Keratinocyte (primary cell): Measurements from ENCODE around the gene RAMACL. TPM values are rescaled to one million over a fixed set of nuclear protein-coding genes. Genes with fewer than 3 reads are reported as not detected.

ENCODE experiments used
- DNase-seq: peaks from one replicate; pipeline ENCODE4 v3.0.0-alpha.2; 2011; ENCODE audit warnings: low read depth, missing footprints, low spot score
- FAIRE-seq: peaks from 2 replicates; lab custom pipeline; 2011; peaks lifted over from hg19 to GRCh38; lab: Jason Lieb, UNC
- H2AFZ ChIP-seq: 2 replicates; pipeline ENCODE4 v1.6.0; 2012; ENCODE audit warnings: low read length, control low read depth, inconsistent platforms; ENCODE audit not compliant: control insufficient read depth
- H3K27ac ChIP-seq: 2 replicates; pipeline ENCODE4 v1.5.1; 2011; ENCODE audit warnings: low read length; ENCODE audit not compliant: control insufficient read depth, insufficient read depth
- H3K27me3 ChIP-seq: 3 replicates; pipeline ENCODE4 v1.6.0; 2011; ENCODE audit warnings: low read length; ENCODE audit not compliant: control insufficient read depth, insufficient read depth; ENCODE audit errors: extremely low read depth
- H3K36me3 ChIP-seq, 2 experiments: 2 replicates in 1 of 2; 3 replicates in 1 of 2; pipeline ENCODE4 v1.5.1; 2011; ENCODE audit warnings: low read length in 2 of 2, mild to moderate bottlenecking in 1 of 2; ENCODE audit not compliant: control insufficient read depth in 2 of 2, insufficient read depth in 2 of 2; ENCODE audit errors: extremely low read depth in 1 of 2
- H3K4me1 ChIP-seq: 3 replicates; pipeline ENCODE4 v1.5.1; 2011; ENCODE audit warnings: low read length; ENCODE audit not compliant: control insufficient read depth, insufficient read depth; ENCODE audit errors: extremely low read depth
- H3K4me2 ChIP-seq: 3 replicates; pipeline ENCODE4 v1.6.0; 2011; ENCODE audit warnings: low read depth, low read length; ENCODE audit not compliant: control insufficient read depth, insufficient read depth; ENCODE audit errors: extremely low read depth
- H3K4me3 ChIP-seq, 3 experiments: fragments of 200-600 bp in 1 of 3; sonication (generic) in 1 of 3; 2 replicates in 2 of 3; 3 replicates in 1 of 3; pipeline ENCODE4 v1.5.1; 2011 to 2016; ENCODE audit warnings: low read length in 3 of 3, mild to moderate bottlenecking in 3 of 3, control low read depth in 2 of 3, inconsistent platforms in 1 of 3, low read depth in 1 of 3, mixed read lengths in 1 of 3, mixed run types in 1 of 3, moderate library complexity in 1 of 3; ENCODE audit not compliant: control insufficient read depth in 2 of 3, insufficient read depth in 2 of 3; ENCODE audit errors: extremely low read depth in 1 of 3
- H3K79me2 ChIP-seq: 2 replicates; pipeline ENCODE4 v1.6.0; 2012; ENCODE audit warnings: low read length; ENCODE audit not compliant: control insufficient read depth, insufficient read depth
- H3K9ac ChIP-seq: 3 replicates; pipeline ENCODE4 v1.6.0; 2011; ENCODE audit warnings: low read length; ENCODE audit not compliant: control insufficient read depth, insufficient read depth; ENCODE audit errors: extremely low read depth
- H3K9me1 ChIP-seq: 3 replicates; pipeline ENCODE4 v1.6.0; 2011; ENCODE audit warnings: low read length; ENCODE audit not compliant: control insufficient read depth, insufficient read depth; ENCODE audit errors: extremely low read depth
- H3K9me3 ChIP-seq: 2 replicates; pipeline ENCODE4 v1.5.1; 2012; ENCODE audit warnings: low read depth, low read length; ENCODE audit not compliant: control insufficient read depth
- H4K20me1 ChIP-seq: 3 replicates; pipeline ENCODE4 v1.6.0; 2011; ENCODE audit warnings: low read length; ENCODE audit not compliant: control insufficient read depth, insufficient read depth; ENCODE audit errors: extremely low read depth
- CTCF ChIP-seq, 3 experiments: IDR thresholded peaks in 1 of 3; conservative IDR thresholded peaks in 1 of 3; optimal IDR thresholded peaks in 1 of 3; 2 replicates in 2 of 3; 3 replicates in 1 of 3; pipeline versions ENCODE3 to v1.5.1; 2011; ENCODE audit warnings: low read length in 3 of 3, mild to moderate bottlenecking in 3 of 3, moderate library complexity in 2 of 3, control low read depth in 1 of 3, inconsistent platforms in 1 of 3; ENCODE audit not compliant: insufficient read depth in 2 of 3; ENCODE audit errors: extremely low read depth in 1 of 3
- EZH2 ChIP-seq: IDR thresholded peaks from one replicate; pipeline ENCODE4 v1.6.1; 2012; ENCODE audit warnings: inconsistent platforms, mild to moderate bottlenecking, low read length, moderate library complexity
- dilution Hi-C: fragments of 300-500 bp; cut with MboI; formaldehyde crosslinking; loops from one replicate; pipeline ENCODE4 v1.7.0; 2020; ENCODE audit warnings: low sequenced_read_pairs; ENCODE audit not compliant: extremely low pct_ligation_motif_present
- polyA plus RNA-seq, 5 experiments: library from polyadenylated mRNA; depleted of rRNA in 3 of 5; stranded (reverse) in 3 of 5; stranded (forward) in 1 of 5; unstranded in 1 of 5; fragments of >200 nt; gene quantifications; 1 replicate in 1 of 5; 2 replicates in 3 of 5; 3 replicates in 1 of 5; pipeline versions ENCODE4 v1.2.1 to v1.2.3, GENCODE V29; 2011 to 2012; ENCODE audit warnings: missing spikeins in 2 of 5, low read depth in 1 of 5, low replicate concordance in 1 of 5

RAMACL gene
- polyA plus RNA-seq, 1 donor (not counting 4 experiments of a cell fraction or from before 2014, with no cell fraction given): 5.3 TPM

- Histone ChIP-seq H3K9ac (no peak overlapping the region), H4K20me1 (no peaks in the 10 kb centered on the region), H3K36me3 (no peaks in the 10 kb centered on the region), H2AFZ (no peak overlapping the region), H3K4me2 (no peak overlapping the region), H3K79me2 (no peaks in the 10 kb centered on the region), H3K27me3 (no peaks in the 10 kb centered on the region), H3K4me1 (no peaks in the 10 kb centered on the region), H3K9me3 (no peaks in the 10 kb centered on the region), H3K9me1 (peaks cover 3% of the 10 kb centered on the region), H3K4me3 (no peak overlapping the region), H3K27ac (no peak overlapping the region)
- dilution Hi-C loops: no loop called here
- DNase-seq (no peak), FAIRE-seq (no peak)
- TF ChIP-seq EZH2 (no peak), CTCF (optimal IDR thresholded peaks at IDR 0.05 in 1 of 3, IDR thresholded peaks at IDR 0.05 in 1 of 3, conservative IDR thresholded peaks at IDR 0.05 in 1 of 3; ENCODE audit: extremely low read depth in 1 of 3, insufficient read depth in 2 of 3, low read length in 3 of 3) (no peak)
Measured at GRCh38 chr6:166591961-166592520, 5.6 kb upstream of the RAMACL start.

GRCh38 chr6:166591026-166591425 lies 4.5 kb upstream of the RAMACL start:
- H3K9me3 ChIP-seq: no peaks in the 10 kb centered on the region
- no peak for TF ChIP-seq EZH2
- TF ChIP-seq CTCF (optimal IDR thresholded peaks at IDR 0.05 in 1 of 3, IDR thresholded peaks at IDR 0.05 in 1 of 3, conservative IDR thresholded peaks at IDR 0.05 in 1 of 3; ENCODE audit: extremely low read depth in 1 of 3, insufficient read depth in 2 of 3, low read length in 3 of 3): no peak
- H3K36me3 ChIP-seq: no peaks in the 10 kb centered on the region
- H3K4me3 ChIP-seq: no peak overlapping the region
- no peak overlapping the region for H3K9ac ChIP-seq
- no peak for DNase-seq
- FAIRE-seq: no peak
- dilution Hi-C loops: no loop called here
- no peaks in the 10 kb centered on the region for H3K27me3 ChIP-seq
- no peak overlapping the region for H3K27ac ChIP-seq
- peaks cover 3% of the 10 kb centered on the region for H3K9me1 ChIP-seq
- no peak overlapping the region for H3K4me2 ChIP-seq
- no peaks in the 10 kb centered on the region for H3K79me2 ChIP-seq
- no peaks in the 10 kb centered on the region for H4K20me1 ChIP-seq
- H2AFZ ChIP-seq: no peak overlapping the region
- H3K4me1 ChIP-seq: no peaks in the 10 kb centered on the region
